Measurements from ENCODE around the gene GPRASP2. TPM values are rescaled to one million over a fixed set of nuclear protein-coding genes. Genes with fewer than 3 reads are reported as not detected.
"Not testable (repeated sequence)": the region's sequence is repeated elsewhere in the genome, so short reads cannot be mapped to it uniquely, and the experiment has no call there.

Gene GPRASP2
- total RNA-seq, 2 donors from 2014 or later = 6.2 to 7.3 TPM

- Histone ChIP-seq H3K27ac (peak within 1 kb of the TSS; percentile 16 to 47 (median 44)), H3K9me3 (no peaks in the 10 kb centered on the region), H3K4me1 (peaks cover 6% of the 10 kb centered on the region), H3K36me3 (replicated peaks in 1 of 2; ENCODE audit: insufficient read depth in 1 of 2, low read depth in 2 of 2) (no peaks in the 10 kb centered on the region), H3K27me3 (no peaks in the 10 kb centered on the region), H3K4me3 (peak within 1 kb of the TSS in 1 of 2 donors; percentile 25)
- peak; percentile 81 to 90 (median 83) for DNase-seq
- TF ChIP-seq CTCF (IDR thresholded peaks at IDR 0.05) = no peak
- peak in 2 of 3 donors; percentile 49 to 56 for TF ChIP-seq POLR2A (IDR thresholded peaks at IDR 0.05)
- ATAC-seq = peak; percentile 97
- intact Hi-C loops (cut with DNase I) = no loop called here
- 0 to 3% methylated on average over 6 to 30 of the region's 31 CpGs for WGBS, 2 donors
Measured at GRCh38 chrX:102720237-102721168, 8.3 kb downstream of the GPRASP2 start, which contains the start of gene GPRASP3. GPRASP3 (plus strand) TSS chrX:102720743; CDS start chrX:102748996, 28,253 bp downstream.

- peak; percentile 31 for ATAC-seq
- whole genome bisulfite sequencing, 2 donors = 17 to 22% methylated on average over 7 of the region's 7 CpGs
- H3K27ac ChIP-seq = peak overlapping the region in 1 of 4 donors; percentile 41
Measured at GRCh38 chrX:102721169-102721506, 8.9 kb downstream of the GPRASP2 start.

DNA sequence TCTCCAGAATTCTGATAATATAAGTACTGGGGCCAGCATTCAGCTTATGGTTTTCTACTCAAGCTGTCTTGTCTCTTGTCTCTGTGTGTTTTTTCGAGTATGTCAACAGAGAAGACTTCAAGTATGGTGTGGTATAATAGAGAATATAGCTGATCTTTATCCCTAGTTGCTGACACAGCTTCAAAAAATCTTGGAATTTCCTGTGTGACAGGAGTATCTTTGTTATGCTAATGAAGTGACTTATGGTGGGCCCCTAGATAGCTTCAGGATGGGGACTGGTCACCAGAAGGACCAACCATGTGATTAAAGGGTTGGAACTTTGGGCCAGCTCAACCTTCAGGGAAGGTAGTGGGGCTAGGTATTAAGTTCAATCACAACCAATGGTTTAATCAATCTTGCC is 11.2 kb downstream of the GPRASP2 start:
- no peaks in the 10 kb centered on the region for H3K27me3 ChIP-seq
- intact Hi-C loops (cut with DNase I) = no loop called here
- TF ChIP-seq POLR2A (IDR thresholded peaks at IDR 0.05) (no peak), CTCF (IDR thresholded peaks at IDR 0.05) (no peak)
- H3K36me3 ChIP-seq (replicated peaks in 1 of 2; ENCODE audit: insufficient read depth in 1 of 2, low read depth in 2 of 2) = no peaks in the 10 kb centered on the region
- WGBS, 2 donors = 83 to 95% methylated on average over 1 of the region's 1 CpG
- no peak overlapping the region for H3K4me3 ChIP-seq
- no peak for ATAC-seq
- H3K27ac ChIP-seq = no peak overlapping the region
- no peaks in the 10 kb centered on the region for H3K9me3 ChIP-seq
- peaks cover 6% of the 10 kb centered on the region for H3K4me1 ChIP-seq
- no peak for DNase-seq

More at GRCh38 chrX:102721169-102721506, 8.9 kb downstream of the GPRASP2 start:
- DNase-seq; H3K4me1 ChIP-seq; H3K9me3 ChIP-seq; intact Hi-C loops (cut with DNase I); H3K36me3 ChIP-seq (replicated peaks in 1 of 2; ENCODE audit: insufficient read depth in 1 of 2, low read depth in 2 of 2); H3K27me3 ChIP-seq: not testable (repeated sequence)
- peak overlapping the region in 1 of 2 donors; percentile 25 for H3K4me3 ChIP-seq

GRCh38 chrX:102727761-102728160 is 15.5 kb downstream of the GPRASP2 start:
- 60 to 75% methylated on average over 1 of the region's 1 CpG for WGBS, 2 donors
- intact Hi-C loops (cut with DNase I) = no loop called here

GRCh38 chrX:102728646-102729045 is 16.4 kb downstream of the GPRASP2 start:
- Histone ChIP-seq H3K9me3 (no peaks in the 10 kb centered on the region), H3K27ac (no peak overlapping the region), H3K36me3 (replicated peaks in 1 of 2; ENCODE audit: insufficient read depth in 1 of 2, low read depth in 2 of 2) (no peaks in the 10 kb centered on the region), H3K27me3 (no peaks in the 10 kb centered on the region), H3K4me3 (no peak overlapping the region), H3K4me1 (no peaks in the 10 kb centered on the region)
- DNase-seq (no peak), ATAC-seq (no peak)
- WGBS, 2 donors = 100% methylated on average over 1 of the region's 1 CpG
- intact Hi-C loops (cut with DNase I) = no loop called here
- TF ChIP-seq CTCF (IDR thresholded peaks at IDR 0.05) = no peak
- TF ChIP-seq POLR2A (IDR thresholded peaks at IDR 0.05) = no peak

More at GRCh38 chrX:102727761-102728160, 15.5 kb downstream of the GPRASP2 start:
- DNase-seq (no peak), ATAC-seq (no peak)
- no peak for TF ChIP-seq POLR2A (IDR thresholded peaks at IDR 0.05)
- no peaks in the 10 kb centered on the region for H3K36me3 ChIP-seq (replicated peaks in 1 of 2; ENCODE audit: insufficient read depth in 1 of 2, low read depth in 2 of 2)
- no peaks in the 10 kb centered on the region for H3K27me3 ChIP-seq
- H3K4me3 ChIP-seq = no peak overlapping the region
- H3K4me1 ChIP-seq = no peaks in the 10 kb centered on the region
- H3K9me3 ChIP-seq = no peaks in the 10 kb centered on the region
- no peak overlapping the region for H3K27ac ChIP-seq
